GM18520 (cell line): ENCODE results near the gene RBM39.
A peak's percentile ranks its signal among the peaks of the same experiment; 100 is the strongest.
"Not testable (repeated sequence)": the region's sequence is repeated elsewhere in the genome, so short reads cannot be mapped to it uniquely, and the experiment has no call there.

Source experiments
- ATAC-seq: cut with Tn5 transposase; IDR thresholded peaks from one replicate; pipeline ENCODE4 v1.9.1; 2021; ENCODE audit not compliant: unreplicated experiment

The RBM39 gene

GRCh38 chr20:35706591-35707529 lies 35.2 kb downstream of the RBM39 start:
- ATAC-seq, result not testable (repeated sequence)

- ATAC-seq, result not testable (repeated sequence)
Measured at GRCh38 chr20:35705894-35706293, 36.2 kb downstream of the RBM39 start.

DNA sequence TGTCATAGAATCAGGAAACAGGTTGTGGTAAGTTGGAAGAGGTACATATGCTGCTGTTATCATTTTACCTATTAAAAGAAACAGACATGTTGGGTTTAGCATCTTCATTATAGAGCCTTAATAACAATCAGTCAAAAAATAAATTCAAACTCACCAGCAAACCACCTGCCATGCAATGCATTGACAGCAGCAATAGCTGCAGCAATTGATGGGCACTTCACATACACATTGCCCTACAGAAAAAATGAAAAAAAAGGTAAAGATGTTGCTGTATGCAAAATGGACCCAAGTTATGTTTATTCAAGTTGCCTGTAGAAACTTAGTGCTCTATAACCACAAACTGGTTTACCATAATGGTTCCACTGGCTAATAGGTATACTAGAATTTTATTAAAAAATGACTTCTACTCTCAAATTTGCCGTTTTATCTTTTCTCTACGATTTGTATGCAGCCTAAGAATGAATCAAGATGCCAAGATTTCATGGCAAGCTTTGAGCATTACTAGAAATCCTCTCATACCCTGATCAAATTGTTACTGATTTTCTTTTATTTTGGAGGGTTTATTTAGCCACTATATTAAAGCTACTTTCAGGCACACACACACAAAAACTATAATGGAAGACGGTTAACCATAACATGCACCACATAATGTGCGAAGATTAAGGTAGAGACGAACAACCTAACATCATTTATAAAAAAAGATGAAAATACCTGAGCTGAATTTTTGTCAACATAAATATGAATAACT lies 37.4 kb downstream of the RBM39 start:
- ATAC-seq, result no peak

- ATAC-seq, result no peak
Measured at GRCh38 chr20:35702824-35703695, 39.0 kb downstream of the RBM39 start.

DNA sequence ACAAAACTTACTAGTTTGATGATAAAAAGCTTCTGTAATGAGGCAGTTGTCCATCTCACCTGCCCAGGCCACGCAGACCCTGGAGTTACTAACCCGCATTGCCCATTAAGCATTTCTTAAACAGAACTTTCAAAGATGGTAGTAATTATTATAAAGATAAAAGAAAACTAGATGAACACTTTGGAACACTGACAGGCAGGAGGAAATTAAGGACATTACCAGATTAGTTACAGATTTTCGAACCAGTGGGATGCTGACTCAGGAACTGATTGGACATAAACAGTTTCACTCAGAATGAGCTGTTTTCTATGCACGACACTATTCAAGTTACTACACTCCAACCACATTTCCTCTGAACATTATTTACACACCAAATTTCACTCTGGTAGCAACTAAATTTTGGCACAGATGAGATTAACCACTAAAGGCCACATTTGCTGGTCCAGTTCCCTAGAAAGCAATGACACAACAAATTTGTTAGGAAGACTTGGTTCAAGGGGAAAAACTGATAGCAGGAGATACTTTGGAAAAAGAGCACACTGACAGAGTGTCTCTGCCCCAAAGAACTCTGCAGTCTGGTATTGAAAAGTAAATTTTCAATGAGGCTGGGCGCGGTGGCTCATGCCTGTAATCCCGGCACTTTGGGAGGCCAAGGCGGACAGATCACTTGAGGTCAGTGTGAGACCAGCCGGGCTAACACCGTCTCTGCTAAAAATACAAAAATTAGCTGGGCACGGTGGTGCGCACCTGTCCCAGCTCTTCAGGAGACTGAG lies 39.8 kb downstream of the RBM39 start:
- no peak for ATAC-seq

DNA sequence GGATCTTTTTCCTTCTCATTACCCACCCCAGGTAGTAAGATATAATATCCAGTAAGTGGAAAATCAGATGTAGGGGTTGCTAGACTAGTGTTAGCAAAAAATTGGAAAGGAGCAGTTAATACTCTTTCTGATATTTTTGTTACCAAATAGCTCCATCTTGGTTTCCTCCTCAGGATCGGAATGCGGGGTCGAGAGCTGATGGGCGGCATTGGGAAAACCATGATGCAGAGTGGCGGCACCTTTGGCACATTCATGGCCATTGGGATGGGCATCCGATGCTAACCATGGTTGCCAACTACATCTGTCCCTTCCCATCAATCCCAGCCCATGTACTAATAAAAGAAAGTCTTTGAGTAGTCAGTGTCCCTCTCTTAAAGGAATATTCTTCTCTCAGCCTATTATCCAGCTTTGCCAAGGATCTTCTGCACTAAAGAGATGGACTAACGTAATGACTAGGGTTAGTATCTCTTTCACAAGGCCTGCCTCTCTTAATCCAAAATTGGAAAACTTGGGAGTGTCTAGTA lies 41.4 kb downstream of the RBM39 start:
- ATAC-seq, result no peak

GRCh38 chr20:35699957-35700624 lies 42.0 kb downstream of the RBM39 start:
- ATAC-seq, result no peak

DNA sequence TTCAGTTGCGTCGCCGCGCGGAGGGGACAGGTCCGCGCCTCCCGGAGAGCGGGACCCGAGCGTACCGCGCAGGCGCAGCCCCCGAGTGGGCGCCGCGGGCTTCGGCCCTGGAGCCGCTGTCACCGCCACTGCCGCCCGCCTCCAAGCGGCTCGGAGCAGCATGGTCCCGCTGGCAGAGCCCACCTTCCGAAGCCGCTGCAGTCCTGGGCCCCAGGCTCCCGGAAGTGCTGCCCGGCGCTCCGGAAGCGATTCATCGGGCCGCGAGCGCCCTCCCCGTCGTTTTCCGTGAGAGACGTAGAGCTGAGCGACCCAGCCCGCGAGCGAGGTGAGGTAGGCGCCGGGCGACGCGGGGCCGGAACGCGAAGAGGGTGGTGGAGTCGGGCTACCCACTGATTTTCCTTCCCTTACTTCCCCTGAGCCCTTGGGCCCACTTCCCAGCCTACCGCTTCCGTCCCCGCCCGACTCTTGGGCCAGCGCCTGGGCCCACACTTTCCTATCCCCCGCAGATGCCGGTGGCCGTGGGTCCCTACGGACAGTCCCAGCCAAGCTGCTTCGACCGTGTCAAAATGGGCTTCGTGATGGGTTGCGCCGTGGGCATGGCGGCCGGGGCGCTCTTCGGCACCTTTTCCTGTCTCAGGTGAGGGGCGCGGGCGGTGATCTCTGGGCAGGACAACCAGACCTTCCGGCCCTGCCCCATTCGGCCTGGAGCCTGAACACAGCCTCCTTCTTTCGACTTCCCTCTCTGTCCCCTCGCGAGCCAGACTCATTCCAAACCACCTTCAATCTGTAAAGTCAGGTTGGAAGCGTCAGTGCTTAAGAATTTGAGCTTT lies 42.7 kb downstream of the RBM39 start, which contains the start of the genes NFS1 and ROMO1:
Gene NFS1 (minus strand): TSS at position 226 of the 830 bp plus-strand sequence. CDS start 64 bp downstream, at position 162.
Gene ROMO1 (plus strand): TSS at position 279 of the 830 bp plus-strand sequence. CDS start 228 bp downstream, at position 507.
- ATAC-seq, result peak; percentile 81

DNA sequence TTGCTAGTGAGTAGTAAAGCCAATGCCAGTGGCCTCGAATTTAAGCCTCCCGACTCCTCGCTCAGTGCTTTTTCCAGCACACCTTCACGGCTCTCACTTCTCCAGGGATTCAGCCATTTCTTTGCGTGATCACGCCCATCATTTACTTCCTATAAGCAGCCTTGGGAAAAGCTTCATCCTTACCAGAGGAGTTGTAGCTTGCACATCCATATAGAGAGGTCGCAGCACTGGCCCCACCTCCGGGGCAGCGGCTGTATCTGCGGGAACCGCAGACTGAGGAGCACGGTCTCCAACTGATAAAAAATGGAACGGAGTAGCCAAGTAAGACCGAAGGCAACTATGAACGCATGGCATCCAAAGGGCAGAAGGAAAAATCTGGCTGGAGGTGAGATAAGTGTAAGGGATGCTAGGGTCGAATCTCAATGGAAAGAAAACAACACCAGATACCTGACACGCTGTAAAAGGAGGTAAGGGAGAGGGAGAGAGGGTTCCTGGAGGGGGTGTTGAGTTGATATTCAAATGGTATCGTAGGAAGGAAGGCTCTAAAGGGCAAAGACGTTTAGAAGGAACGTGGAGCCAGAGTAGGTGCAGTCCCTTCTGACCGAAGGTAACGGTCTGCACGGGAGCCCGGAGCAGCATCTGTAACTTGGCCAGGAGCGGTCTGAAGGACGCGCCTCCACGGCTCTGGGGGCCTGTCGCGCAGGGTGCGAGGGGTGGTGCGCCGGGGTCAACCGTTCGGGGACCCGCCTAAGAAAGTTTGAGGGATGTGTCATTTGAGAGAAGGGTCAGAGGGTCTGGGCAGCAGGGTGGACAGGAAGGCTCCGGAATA lies 43.5 kb downstream of the RBM39 start:
- ATAC-seq, result no peak

DNA sequence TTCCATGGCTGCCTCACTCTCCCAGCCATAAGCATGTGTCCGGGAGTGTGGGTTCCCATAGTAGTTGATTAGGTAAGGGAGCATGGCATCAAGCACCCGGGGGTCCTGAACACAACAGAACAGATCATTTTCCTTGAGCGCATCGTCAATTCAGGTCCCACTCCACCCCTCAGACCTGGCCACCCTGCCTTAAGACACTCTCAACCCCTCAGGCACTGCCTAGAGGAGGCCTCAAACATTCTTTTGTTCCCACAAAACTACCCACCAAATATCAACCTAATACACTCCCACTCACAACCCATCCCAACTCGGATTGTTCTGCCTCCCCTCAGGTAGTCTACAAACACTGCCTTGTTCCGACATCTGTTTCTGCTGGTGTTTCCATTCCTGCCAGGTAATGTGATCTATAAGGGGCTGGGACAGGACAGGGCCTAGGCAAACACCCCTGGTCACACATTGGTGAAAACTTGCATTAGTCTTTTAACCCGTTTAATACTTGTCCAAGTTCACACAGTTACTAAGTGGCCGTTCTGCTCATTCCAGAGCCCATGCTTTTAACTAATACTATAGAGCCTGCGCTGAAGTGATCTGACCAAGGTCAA lies 44.3 kb downstream of the RBM39 start:
- no peak for ATAC-seq

- no peak for ATAC-seq
Measured at GRCh38 chr20:35695978-35696377, 46.1 kb downstream of the RBM39 start.

DNA sequence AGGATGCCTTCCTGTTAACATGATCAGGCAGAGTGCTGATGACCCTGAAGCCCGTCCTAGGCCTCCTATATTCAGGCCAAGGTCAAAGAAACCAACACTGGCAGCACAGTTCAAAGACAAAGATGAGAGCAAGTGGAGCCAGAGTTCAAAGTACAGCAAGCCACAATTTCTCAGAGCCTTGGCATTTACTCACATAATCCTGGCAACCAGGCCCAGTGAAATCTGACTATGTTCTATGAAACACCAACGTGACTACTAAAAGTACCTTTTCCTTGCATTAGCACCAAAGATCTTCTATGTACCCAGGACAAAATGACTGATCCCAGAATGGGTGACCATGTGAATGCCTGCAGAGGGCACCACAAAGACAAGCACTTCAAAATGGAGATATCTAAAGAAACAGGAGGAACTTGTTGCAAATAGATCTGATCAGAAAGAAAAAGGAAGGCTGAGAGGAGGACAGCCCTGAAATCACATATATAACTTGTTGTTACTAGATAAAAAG lies 46.8 kb downstream of the RBM39 start:
- ATAC-seq, result no peak

DNA sequence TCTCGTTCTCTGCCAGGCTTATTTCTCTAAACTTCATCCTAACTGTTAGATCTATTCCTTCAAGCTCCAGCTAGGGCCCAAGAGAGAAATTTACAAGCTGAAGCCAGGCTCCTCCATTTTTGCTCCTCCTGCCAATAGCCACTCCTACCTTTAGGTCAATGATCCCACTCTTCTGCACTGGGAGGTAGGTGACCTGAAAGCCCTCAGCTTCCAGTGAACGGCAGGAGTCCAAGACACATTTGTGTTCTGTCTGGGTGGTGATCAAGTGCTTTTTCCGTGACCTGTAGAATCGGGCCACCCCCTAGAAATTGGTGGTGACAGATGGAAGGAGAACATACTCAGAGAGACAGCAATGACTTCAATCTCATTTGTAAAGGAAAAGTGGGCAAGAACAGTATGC lies 51.8 kb downstream of the RBM39 start:
- ATAC-seq, result no peak

GRCh38 chr20:35686872-35687271 lies 55.2 kb downstream of the RBM39 start:
- ATAC-seq, result not testable (repeated sequence)

GRCh38 chr20:35685368-35685767 lies 56.7 kb downstream of the RBM39 start:
- not testable (repeated sequence) for ATAC-seq

GRCh38 chr20:35681960-35682359 lies 60.1 kb downstream of the RBM39 start:
- no peak for ATAC-seq
